ENCODE data around the gene GNL1.

GRCh38 chr6:30568245-30568644 is 12.0 kb upstream of the GNL1 start:
- TF ChIP-seq CTCF (IDR thresholded peaks at IDR 0.05) (no peak), POLR2A (IDR thresholded peaks at IDR 0.05) (no peak)
